GM19043 (cell line): ENCODE measurements around the gene WNT8B.
A peak's percentile ranks its signal among the peaks of the same experiment; 100 is the strongest.

Experiments used
- ATAC-seq: cut with Tn5 transposase; IDR thresholded peaks from one replicate; pipeline ENCODE4 v1.9.1; 2021; ENCODE audit warnings: low read depth; ENCODE audit not compliant: unreplicated experiment

The WNT8B gene

GRCh38 chr10:100510533-100511308 lies 47.9 kb downstream of the WNT8B start:
- ATAC-seq = no peak

- no peak for ATAC-seq
These were observed 52.8 kb downstream of the WNT8B start for GRCh38 chr10:100515612-100516011.

- ATAC-seq = no peak
These were observed 54.0 kb downstream of the WNT8B start for GRCh38 chr10:100516847-100517246.

- no peak for ATAC-seq
These were observed 56.0 kb downstream of the WNT8B start for GRCh38 chr10:100518761-100519241.

- ATAC-seq = no peak
These were observed 56.7 kb downstream of the WNT8B start, which contains the start of gene SEC31B for GRCh38 chr10:100519311-100520051. Gene SEC31B, minus strand, starts transcription at chr10:100519861. Its CDS starts 2,909 bp downstream, at chr10:100516952.

- ATAC-seq = no peak
These were observed 58.0 kb downstream of the WNT8B start for GRCh38 chr10:100520811-100521210.

GRCh38 chr10:100522107-100522801 lies 59.4 kb downstream of the WNT8B start:
- no peak for ATAC-seq

- ATAC-seq = no peak
These were observed 60.1 kb downstream of the WNT8B start for GRCh38 chr10:100522945-100523344.

- ATAC-seq = no peak
These were observed 61.4 kb downstream of the WNT8B start for GRCh38 chr10:100524206-100524605.

GRCh38 chr10:100524638-100525037 lies 61.8 kb downstream of the WNT8B start:
- no peak for ATAC-seq

- ATAC-seq = no peak
These were observed 65.5 kb downstream of the WNT8B start for GRCh38 chr10:100528123-100528886.

- ATAC-seq = no peak
These were observed 66.2 kb downstream of the WNT8B start for GRCh38 chr10:100528921-100529474.

GRCh38 chr10:100529475-100530298 lies 66.9 kb downstream of the WNT8B start, which contains the start of gene NDUFB8:
Gene NDUFB8, minus strand, starts transcription at chr10:100529871. Its CDS starts 20 bp downstream, at chr10:100529851.
- ATAC-seq = peak; percentile 59

GRCh38 chr10:100531761-100532160 lies 69.0 kb downstream of the WNT8B start:
- ATAC-seq = no peak
